ENCODE results near the gene GPAT2.
"Not testable (repeated sequence)": the region's sequence is repeated elsewhere in the genome, so short reads cannot be mapped to it uniquely, and the experiment has no call there.

DNA sequence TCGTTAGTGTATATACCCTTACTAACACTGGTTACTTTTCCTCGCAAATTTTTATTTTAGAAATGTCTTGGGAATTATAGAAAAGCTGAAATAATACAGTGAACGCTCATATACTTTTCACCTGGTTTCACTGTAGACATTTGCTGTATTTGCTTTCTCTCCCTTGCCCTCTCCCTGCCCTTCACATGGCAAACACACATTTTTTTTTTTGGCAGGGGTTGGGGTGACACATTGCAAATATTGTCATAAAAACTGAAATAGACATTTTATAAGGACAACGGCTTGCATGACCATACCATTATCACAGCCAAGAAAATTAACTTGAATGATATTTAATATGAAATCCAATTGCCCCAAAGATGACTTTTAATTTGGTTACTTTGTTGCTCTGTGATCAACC, 18.4 kb downstream of the GPAT2 start:
- TF ChIP-seq POLR2AphosphoS5 (IDR thresholded peaks at IDR 0.05; ENCODE audit: borderline replicate concordance, low read depth, low read length); EZH2 (IDR thresholded peaks at IDR 0.05); FOXP2 (optimal IDR thresholded peaks at IDR 0.05; ENCODE audit: control extremely low read depth, extremely low read length, insufficient read depth): not testable (repeated sequence)

Measured in SK-N-MC (cell line).